MM.1S (cell line): ENCODE results near the gene SLC25A26.

Source experiments
- DNase-seq: peaks from one replicate; pipeline ENCODE4 v3.0.0-alpha.2; 2015
- H2AFZ ChIP-seq: fragments of 300-600 bp; sonication (generic); 2 replicates; pipeline ENCODE4 v1.6.0; 2016; ENCODE audit warnings: antibody characterized with exemption, low read length
- H3F3A ChIP-seq: fragments of 300-600 bp; sonication (generic); 2 replicates; pipeline ENCODE4 v1.6.1; 2016; ENCODE audit warnings: mild to moderate bottlenecking, antibody characterized with exemption, low read length, moderate library complexity, mixed read lengths; ENCODE audit not compliant: insufficient read depth
- H3K27ac ChIP-seq: fragments of 300-600 bp; sonication (generic); 2 replicates; pipeline ENCODE4 v1.5.1; 2016; ENCODE audit warnings: mild to moderate bottlenecking, low read length
- H3K27me3 ChIP-seq: fragments of 300-600 bp; sonication (generic); replicated peaks from 2 replicates; pipeline ENCODE4 v1.6.0; 2016; ENCODE audit warnings: low read length; ENCODE audit not compliant: insufficient read depth
- H3K36me3 ChIP-seq: fragments of 300-600 bp; sonication (generic); replicated peaks from 2 replicates; pipeline ENCODE4 v1.6.1; 2016; ENCODE audit warnings: mild to moderate bottlenecking, low read length, mixed read lengths; ENCODE audit not compliant: insufficient read depth
- H3K4me1 ChIP-seq: fragments of 300-600 bp; sonication (generic); 2 replicates; pipeline ENCODE4 v1.6.1; 2016; ENCODE audit warnings: low read length, mixed read lengths
- H3K4me2 ChIP-seq: fragments of 300-600 bp; sonication (generic); 2 replicates; pipeline ENCODE4 v1.6.0; 2016; ENCODE audit warnings: low read depth, low read length
- H3K4me3 ChIP-seq: fragments of 300-600 bp; sonication (generic); 2 replicates; pipeline ENCODE4 v1.5.1; 2016; ENCODE audit warnings: low read length, mixed read lengths
- H3K79me2 ChIP-seq: fragments of 300-600 bp; sonication (generic); 2 replicates; pipeline ENCODE4 v1.6.1; 2016; ENCODE audit warnings: mixed run types, low read length, mixed read lengths
- H3K9ac ChIP-seq: fragments of 300-600 bp; sonication (generic); 2 replicates; pipeline ENCODE4 v1.6.1; 2016; ENCODE audit warnings: low read length, mixed read lengths
- H3K9me2 ChIP-seq: fragments of 300-600 bp; sonication (generic); replicated peaks from 2 replicates; pipeline ENCODE4 v1.6.1; 2016; ENCODE audit warnings: mild to moderate bottlenecking, low read length, mixed read lengths; ENCODE audit not compliant: insufficient read depth
- H3K9me3 ChIP-seq: fragments of 300-600 bp; sonication (generic); replicated peaks from 2 replicates; pipeline ENCODE4 v1.6.1; 2016; ENCODE audit warnings: mild to moderate bottlenecking, low read length, mixed read lengths; ENCODE audit not compliant: insufficient read depth
- H4K20me1 ChIP-seq: fragments of 300-600 bp; sonication (generic); 2 replicates; pipeline ENCODE4 v1.6.1; 2016; ENCODE audit warnings: mild to moderate bottlenecking, low read length, moderate library complexity, mixed read lengths; ENCODE audit not compliant: insufficient read depth
- CTCF ChIP-seq: fragments of 300-600 bp; sonication (generic); IDR thresholded peaks from 2 replicates; pipeline ENCODE4 v1.5.1; 2016; ENCODE audit warnings: antibody characterized with exemption, low read length, mixed read lengths
- EZH2 ChIP-seq: fragments of 300-600 bp; sonication (generic); optimal IDR thresholded peaks from 2 replicates; pipeline ENCODE3; 2017; ENCODE audit warnings: low read depth, mild to moderate bottlenecking, antibody characterized with exemption, low read length, mixed read lengths
- EZH2phosphoT487 ChIP-seq: fragments of 300-600 bp; sonication (generic); IDR thresholded peaks from 2 replicates; pipeline ENCODE4 v1.6.1; 2018; ENCODE audit warnings: antibody characterized with exemption, low read length

Gene SLC25A26

GRCh38 chr3:66220602-66221377 lies at the start of gene SLC25A26:
Gene SLC25A26, plus strand, starts transcription at chr3:66221001. Its CDS starts 94 bp downstream, at chr3:66221095.
- Histone ChIP-seq H3K9me2 (no peaks in the 10 kb centered on the region), H3K27ac (peak within 1 kb of the TSS; percentile 73; the same call in 1 of the 2 replicates), H3K9me3 (no peaks in the 10 kb centered on the region), H3F3A (peaks cover 8% of the 10 kb centered on the region; the same call in 1 of the 2 replicates), H2AFZ (peak within 1 kb of the TSS; percentile 66), H3K36me3 (no peaks in the 10 kb centered on the region), H3K79me2 (peaks cover 11% of the 10 kb centered on the region; the same call in 1 of the 2 replicates), H4K20me1 (no peaks in the 10 kb centered on the region), H3K4me1 (0 out of 2 replicates have a peak, but pooled peaks cover 6% of the 10 kb centered on the region), H3K9ac (peak within 1 kb of the TSS; percentile 74), H3K4me2 (peak within 1 kb of the TSS; percentile 79), H3K4me3 (peak within 1 kb of the TSS; percentile 83), H3K27me3 (no peaks in the 10 kb centered on the region)
- TF ChIP-seq CTCF (no peak), EZH2 (no peak)
- peak; percentile 97 for DNase-seq

- H3K27me3 ChIP-seq: no peaks in the 10 kb centered on the region
- H3K4me2 ChIP-seq: no peak overlapping the region
- H3K4me3 ChIP-seq: no peak overlapping the region
- H3K27ac ChIP-seq: no peak overlapping the region
- H3K9me3 ChIP-seq: no peaks in the 10 kb centered on the region
- H3K9ac ChIP-seq: no peak overlapping the region
- no peaks in the 10 kb centered on the region for H4K20me1 ChIP-seq
- DNase-seq: no peak
- no peaks in the 10 kb centered on the region for H3K36me3 ChIP-seq
- H3K79me2 ChIP-seq: no peaks in the 10 kb centered on the region
- TF ChIP-seq EZH2phosphoT487 (no peak), EZH2 (no peak), CTCF (no peak)
- H3K4me1 ChIP-seq: no peaks in the 10 kb centered on the region
- H2AFZ ChIP-seq: no peak overlapping the region
- no peaks in the 10 kb centered on the region for H3K9me2 ChIP-seq
- H3F3A ChIP-seq: no peaks in the 10 kb centered on the region
Measured at GRCh38 chr3:66172394-66172793, 48.4 kb upstream of the SLC25A26 start.

- Histone ChIP-seq H4K20me1 (no peaks in the 10 kb centered on the region), H3K4me2 (no peak overlapping the region), H3K79me2 (no peaks in the 10 kb centered on the region), H3K4me1 (no peaks in the 10 kb centered on the region), H3K27ac (no peak overlapping the region), H3K9ac (no peak overlapping the region), H3K9me2 (no peaks in the 10 kb centered on the region), H3K9me3 (no peaks in the 10 kb centered on the region), H3F3A (no peaks in the 10 kb centered on the region), H3K4me3 (no peak overlapping the region), H3K36me3 (no peaks in the 10 kb centered on the region), H2AFZ (no peak overlapping the region), H3K27me3 (no peaks in the 10 kb centered on the region)
- TF ChIP-seq CTCF (no peak), EZH2 (no peak), EZH2phosphoT487 (no peak)
- no peak for DNase-seq
Measured at GRCh38 chr3:66177026-66177425, 43.8 kb upstream of the SLC25A26 start.
